Sigmoid colon (tissue), 3 donors: Measurements from ENCODE around the gene NTRK1.

Source experiments
- CTCF ChIP-seq, 4 experiments: fragments of 450-650 bp in 3 of 4; fragments of 200-600 bp in 1 of 4; IDR thresholded peaks; one replicate each; pipeline ENCODE4 v1.5.1; 2016 to 2019; ENCODE audit warnings: antibody characterized with exemption in 4 of 4, mild to moderate bottlenecking in 3 of 4, moderate library complexity in 2 of 4
- POLR2A ChIP-seq, 2 donors: fragments of 450-650 bp; IDR thresholded peaks; one replicate each; pipeline ENCODE4 v1.6.1; 2016; ENCODE audit warnings: antibody characterized with exemption in 2 of 2, mild to moderate bottlenecking in 2 of 2, moderate library complexity in 2 of 2

- TF ChIP-seq POLR2A (IDR thresholded peaks at IDR 0.05): no peak
- no peak for TF ChIP-seq CTCF (IDR thresholded peaks at IDR 0.05)
Measured at GRCh38 chr1:156926175-156926574, 65.5 kb downstream of the NTRK1 start.
